Breast epithelium (tissue), 3 donors: ENCODE measurements around the gene WDR7.

Experiments used
- CTCF ChIP-seq, 3 donors: fragments of 450-650 bp; IDR thresholded peaks; one replicate each; pipeline ENCODE4 v1.5.1; 2016 to 2017; ENCODE audit warnings: antibody characterized with exemption in 3 of 3, mild to moderate bottlenecking in 3 of 3, moderate library complexity in 3 of 3
- POLR2A ChIP-seq: fragments of 450-650 bp; IDR thresholded peaks from one replicate; pipeline ENCODE4 v1.6.1; 2016; ENCODE audit warnings: antibody characterized with exemption, mild to moderate bottlenecking, moderate library complexity
- POLR2AphosphoS5 ChIP-seq, 3 donors: sonication (generic); formaldehyde crosslinking; IDR thresholded peaks; one replicate each; pipeline ENCODE4 v1.6.1; 2017; ENCODE audit warnings: antibody characterized with exemption in 3 of 3

GRCh38 chr18:56903686-56904085 is 252.5 kb downstream of the WDR7 start:
- TF ChIP-seq CTCF (IDR thresholded peaks at IDR 0.05) (no peak), POLR2A (no peak), POLR2AphosphoS5 (IDR thresholded peaks at IDR 0.05) (no peak)
